Stimulated activated memory B cell treated with anti-CD40 and anti-IgM and Interleukin-4, amounts not matched to agents 10 μg/mL and 1 μg/mL and 100 μg/mL, for 72 hours (primary cell): ENCODE measurements around the gene MCF2L.

Experiments used
- ATAC-seq: fragments of 150-1000 bp; cut with Tn5 transposase; 2 replicates; pipeline ENCODE4 v1.10.0; 2021
- H3K27ac Mint-ChIP-seq: one replicate; pipeline ENCODE4 v1.8.0; 2022; ENCODE audit warnings: mild to moderate bottlenecking, mixed read lengths
- H3K27me3 Mint-ChIP-seq: one replicate; pipeline ENCODE4 v1.8.0; 2022; ENCODE audit warnings: mixed read lengths
- H3K36me3 Mint-ChIP-seq: one replicate; pipeline ENCODE4 v1.8.0; 2022; ENCODE audit warnings: mixed read lengths
- H3K4me1 Mint-ChIP-seq: one replicate; pipeline ENCODE4 v1.8.0; 2022; ENCODE audit warnings: mixed read lengths
- H3K4me3 Mint-ChIP-seq: one replicate; pipeline ENCODE4 v1.8.0; 2022; ENCODE audit warnings: mild to moderate bottlenecking, moderate library complexity, mixed read lengths
- H3K9me3 Mint-ChIP-seq: one replicate; pipeline ENCODE4 v1.8.0; 2022; ENCODE audit warnings: mixed read lengths

The MCF2L gene

GRCh38 chr13:113088691-113089020 lies 119.6 kb downstream of the MCF2L start:
- peaks cover 3% of the 10 kb centered on the region for H3K9me3 Mint-ChIP-seq
- H3K4me1 Mint-ChIP-seq, result no peaks in the 10 kb centered on the region
- H3K4me3 Mint-ChIP-seq, result no peak overlapping the region
- no peaks in the 10 kb centered on the region for H3K36me3 Mint-ChIP-seq
- no peak for ATAC-seq
- no peak overlapping the region for H3K27ac Mint-ChIP-seq
- no peaks in the 10 kb centered on the region for H3K27me3 Mint-ChIP-seq

GRCh38 chr13:113089693-113090414 lies 120.8 kb downstream of the MCF2L start:
- no peak overlapping the region for H3K27ac Mint-ChIP-seq
- peaks cover 6% of the 10 kb centered on the region for H3K27me3 Mint-ChIP-seq
- H3K4me1 Mint-ChIP-seq, result no peaks in the 10 kb centered on the region
- H3K36me3 Mint-ChIP-seq, result no peaks in the 10 kb centered on the region
- no peak overlapping the region for H3K4me3 Mint-ChIP-seq
- no peak for ATAC-seq
- H3K9me3 Mint-ChIP-seq, result peaks cover 3% of the 10 kb centered on the region

GRCh38 chr13:113090415-113090770 lies 121.4 kb downstream of the MCF2L start:
- no peaks in the 10 kb centered on the region for H3K36me3 Mint-ChIP-seq
- no peaks in the 10 kb centered on the region for H3K4me1 Mint-ChIP-seq
- H3K27ac Mint-ChIP-seq, result no peak overlapping the region
- no peak for ATAC-seq
- H3K4me3 Mint-ChIP-seq, result no peak overlapping the region
- peaks cover 12% of the 10 kb centered on the region for H3K27me3 Mint-ChIP-seq
- no peaks in the 10 kb centered on the region for H3K9me3 Mint-ChIP-seq

- no peak for ATAC-seq
- Mint-ChIP-seq H3K27me3 (peaks cover 16% of the 10 kb centered on the region), H3K9me3 (no peaks in the 10 kb centered on the region), H3K36me3 (no peaks in the 10 kb centered on the region), H3K27ac (no peak overlapping the region), H3K4me3 (no peak overlapping the region), H3K4me1 (no peaks in the 10 kb centered on the region)
Observed at GRCh38 chr13:113090806-113091205, 121.8 kb downstream of the MCF2L start.

GRCh38 chr13:113091211-113091771 lies 122.3 kb downstream of the MCF2L start:
- ATAC-seq, result no peak
- Mint-ChIP-seq H3K27ac (no peak overlapping the region), H3K36me3 (no peaks in the 10 kb centered on the region), H3K9me3 (no peaks in the 10 kb centered on the region), H3K4me1 (no peaks in the 10 kb centered on the region), H3K27me3 (peaks cover 18% of the 10 kb centered on the region), H3K4me3 (no peak overlapping the region)

GRCh38 chr13:113091891-113092775 lies 123.1 kb downstream of the MCF2L start:
- H3K9me3 Mint-ChIP-seq, result no peaks in the 10 kb centered on the region
- H3K27ac Mint-ChIP-seq, result no peak overlapping the region
- no peaks in the 10 kb centered on the region for H3K4me1 Mint-ChIP-seq
- ATAC-seq, result no peak
- H3K27me3 Mint-ChIP-seq, result peaks cover 18% of the 10 kb centered on the region
- no peaks in the 10 kb centered on the region for H3K36me3 Mint-ChIP-seq
- H3K4me3 Mint-ChIP-seq, result no peak overlapping the region

- no peaks in the 10 kb centered on the region for H3K36me3 Mint-ChIP-seq
- no peak overlapping the region for H3K4me3 Mint-ChIP-seq
- no peak overlapping the region for H3K27ac Mint-ChIP-seq
- no peaks in the 10 kb centered on the region for H3K4me1 Mint-ChIP-seq
- peaks cover 18% of the 10 kb centered on the region for H3K27me3 Mint-ChIP-seq
- ATAC-seq, result no peak
- H3K9me3 Mint-ChIP-seq, result no peaks in the 10 kb centered on the region
Observed at GRCh38 chr13:113092776-113093579, 124.0 kb downstream of the MCF2L start.

GRCh38 chr13:113093580-113094409 lies 124.8 kb downstream of the MCF2L start:
- Mint-ChIP-seq H3K4me1 (no peaks in the 10 kb centered on the region), H3K27me3 (peaks cover 18% of the 10 kb centered on the region), H3K27ac (no peak overlapping the region), H3K9me3 (no peaks in the 10 kb centered on the region), H3K36me3 (no peaks in the 10 kb centered on the region), H3K4me3 (no peak overlapping the region)
- no peak for ATAC-seq

GRCh38 chr13:113094410-113094800 lies 125.4 kb downstream of the MCF2L start:
- ATAC-seq, result no peak
- Mint-ChIP-seq H3K36me3 (no peaks in the 10 kb centered on the region), H3K9me3 (no peaks in the 10 kb centered on the region), H3K27me3 (peaks cover 18% of the 10 kb centered on the region), H3K4me3 (no peak overlapping the region), H3K27ac (no peak overlapping the region), H3K4me1 (no peaks in the 10 kb centered on the region)

- Mint-ChIP-seq H3K4me3 (no peak overlapping the region), H3K36me3 (no peaks in the 10 kb centered on the region), H3K27me3 (peaks cover 18% of the 10 kb centered on the region), H3K27ac (no peak overlapping the region), H3K4me1 (no peaks in the 10 kb centered on the region), H3K9me3 (no peaks in the 10 kb centered on the region)
- ATAC-seq, result no peak
Observed at GRCh38 chr13:113095146-113096051, 126.4 kb downstream of the MCF2L start.

GRCh38 chr13:113096052-113096744 lies 127.2 kb downstream of the MCF2L start:
- H3K27me3 Mint-ChIP-seq, result peaks cover 18% of the 10 kb centered on the region
- no peak overlapping the region for H3K27ac Mint-ChIP-seq
- no peaks in the 10 kb centered on the region for H3K36me3 Mint-ChIP-seq
- peak; percentile 17 for ATAC-seq
- no peaks in the 10 kb centered on the region for H3K9me3 Mint-ChIP-seq
- H3K4me3 Mint-ChIP-seq, result no peak overlapping the region
- H3K4me1 Mint-ChIP-seq, result no peaks in the 10 kb centered on the region

GRCh38 chr13:113096745-113097305 lies 127.8 kb downstream of the MCF2L start:
- H3K27me3 Mint-ChIP-seq, result peaks cover 18% of the 10 kb centered on the region
- peak; percentile 69 for ATAC-seq
- no peaks in the 10 kb centered on the region for H3K36me3 Mint-ChIP-seq
- H3K27ac Mint-ChIP-seq, result no peak overlapping the region
- no peaks in the 10 kb centered on the region for H3K4me1 Mint-ChIP-seq
- no peak overlapping the region for H3K4me3 Mint-ChIP-seq
- no peaks in the 10 kb centered on the region for H3K9me3 Mint-ChIP-seq

GRCh38 chr13:113097651-113098050 lies 128.6 kb downstream of the MCF2L start:
- H3K9me3 Mint-ChIP-seq, result no peaks in the 10 kb centered on the region
- no peak for ATAC-seq
- H3K4me1 Mint-ChIP-seq, result no peaks in the 10 kb centered on the region
- peaks cover 18% of the 10 kb centered on the region for H3K27me3 Mint-ChIP-seq
- H3K36me3 Mint-ChIP-seq, result no peaks in the 10 kb centered on the region
- H3K4me3 Mint-ChIP-seq, result no peak overlapping the region
- H3K27ac Mint-ChIP-seq, result no peak overlapping the region
